GM12878 (cell line): ENCODE measurements around the gene HERC4. TPM values are rescaled to one million over a fixed set of nuclear protein-coding genes. Genes with fewer than 3 reads are reported as not detected.

Source experiments
- ATAC-seq: fragments of 200-7000 bp; cut with Tn5 transposase; 3 replicates; pipeline ENCODE4 v1.9.1; 2020; ENCODE audit warnings: mild to moderate bottlenecking, moderate library complexity
- BruUV-seq: library from RNA; stranded (reverse); fragments of 400-500 nt; replicated peaks from 2 replicates; lab custom pipeline; 2021; lab: Mats Ljungman, UMichigan
- CTCF ChIA-PET: fragments of 300-600 bp; sonication (Branson Sonifier 250); formaldehyde crosslinking; extraction: SDS; loops from one replicate; lab custom pipeline; 2021; ENCODE audit warnings: inconsistent platforms; lab: Yijun Ruan, JAX
- POLR2A ChIA-PET: fragments of 350-600 bp; formaldehyde crosslinking; extraction: SDS; loops from one replicate; lab custom pipeline; 2021; ENCODE audit warnings: inconsistent platforms; lab: Charles Lee
- RAD21 ChIA-PET: fragments of 300-600 bp; sonication (Branson Sonifier 250); formaldehyde crosslinking; loops from one replicate; lab custom pipeline; 2023; ENCODE audit warnings: antibody characterized with exemption; ENCODE audit not compliant: unreplicated experiment; lab: Charles Lee
- SMC1A ChIA-PET: fragments of 300-600 bp; sonication (Branson Sonifier 250); formaldehyde crosslinking; loops from one replicate; lab custom pipeline; 2023; ENCODE audit not compliant: unreplicated experiment, uncharacterized antibody; lab: Charles Lee
- DNase-seq: peaks from one replicate; pipeline ENCODE4 v3.0.0-alpha.2; 2011; ENCODE audit warnings: low read depth, low spot score
- FAIRE-seq: peaks from 3 replicates; lab custom pipeline; 2011; peaks lifted over from hg19 to GRCh38; lab: Jason Lieb, UNC
- H2AFZ ChIP-seq: 2 replicates; pipeline ENCODE4 v1.6.0; 2011; ENCODE audit warnings: low read depth, low read length, control low read depth; ENCODE audit not compliant: control insufficient read depth
- H3K27ac ChIP-seq: 2 replicates; pipeline ENCODE4 v1.5.1; 2011; ENCODE audit warnings: control low read depth; ENCODE audit not compliant: control insufficient read depth, insufficient read depth
- H3K27me3 ChIP-seq, 2 experiments: replicated peaks in 1 of 2; 2 replicates each; pipeline versions ENCODE4 v1.6.0 to v1.6.1; 2011; ENCODE audit warnings: low read length in 1 of 2; ENCODE audit not compliant: control insufficient read depth in 2 of 2, insufficient read depth in 2 of 2
- H3K36me3 ChIP-seq, 2 experiments: 2 replicates each; pipeline ENCODE4 v1.5.1; 2011; ENCODE audit warnings: low read length in 1 of 2; ENCODE audit not compliant: control insufficient read depth in 2 of 2, insufficient read depth in 2 of 2
- H3K4me1 ChIP-seq: 2 replicates; pipeline ENCODE4 v1.6.1; 2011; ENCODE audit warnings: mild to moderate bottlenecking, low read length, moderate library complexity, mixed read lengths; ENCODE audit not compliant: control insufficient read depth, insufficient read depth
- H3K4me2 ChIP-seq: 2 replicates; pipeline ENCODE4 v1.6.0; 2011; ENCODE audit warnings: control low read depth; ENCODE audit not compliant: control insufficient read depth, insufficient read depth
- H3K4me3 ChIP-seq: fragments of 200-600 bp; sonication (generic); 2 replicates; pipeline ENCODE4 v1.5.1; 2016
- H3K79me2 ChIP-seq: 2 replicates; pipeline ENCODE4 v1.6.0; 2011; ENCODE audit warnings: low read length; ENCODE audit not compliant: control insufficient read depth, insufficient read depth
- H3K9ac ChIP-seq: 2 replicates; pipeline ENCODE4 v1.8.0; 2011; ENCODE audit warnings: low read length, control low read depth, mixed read lengths; ENCODE audit not compliant: control insufficient read depth, insufficient read depth
- H3K9me3 ChIP-seq: replicated peaks from 3 replicates; pipeline ENCODE4 v1.5.1; 2011; ENCODE audit warnings: mild to moderate bottlenecking, low read length; ENCODE audit not compliant: control insufficient read depth, insufficient read depth
- H4K20me1 ChIP-seq: 2 replicates; pipeline ENCODE4 v1.6.0; 2011; ENCODE audit not compliant: control insufficient read depth, insufficient read depth
- BACH1 ChIP-seq: fragments of 450-650 bp; IDR thresholded peaks from 2 replicates; pipeline ENCODE4 v1.6.1; 2017; ENCODE audit warnings: mild to moderate bottlenecking, borderline replicate concordance
- EGR1 ChIP-seq, 2 experiments: IDR thresholded peaks; 1 replicate in 1 of 2; 2 replicates in 1 of 2; pipeline ENCODE4 v1.6.1; 2011 to 2012; ENCODE audit warnings: low read depth in 2 of 2, low read length in 2 of 2, borderline replicate concordance in 1 of 2, mild to moderate bottlenecking in 1 of 2, moderate library complexity in 1 of 2
- EZH2 ChIP-seq: IDR thresholded peaks from 2 replicates; pipeline ENCODE4 v1.6.1; 2012; ENCODE audit warnings: low read depth, mild to moderate bottlenecking, control low read depth, inconsistent platforms, low read length, borderline replicate concordance; ENCODE audit not compliant: control insufficient read depth
- FOXK2 ChIP-seq: fragments of 450-650 bp; IDR thresholded peaks from 2 replicates; pipeline ENCODE4 v1.6.1; 2017; ENCODE audit warnings: mild to moderate bottlenecking, moderate library complexity
- KAT2A ChIP-seq: conservative IDR thresholded peaks from 2 replicates; pipeline ENCODE4 v1.6.1; 2011; ENCODE audit warnings: low read depth, low read length; ENCODE audit not compliant: control insufficient read depth
- SIX5 ChIP-seq: IDR thresholded peaks from 2 replicates; pipeline ENCODE4 v1.6.1; 2011; ENCODE audit warnings: mild to moderate bottlenecking, low read depth, low read length, moderate library complexity; ENCODE audit not compliant: severe bottlenecking
- TARDBP ChIP-seq: IDR thresholded peaks from 2 replicates; pipeline ENCODE4 v1.6.1; 2016; ENCODE audit warnings: borderline replicate concordance
- WRNIP1 ChIP-seq: IDR thresholded peaks from 2 replicates; pipeline ENCODE4 v1.6.1; 2011; ENCODE audit warnings: low read depth, low read length, improper control_type of control experiment, borderline replicate concordance
- YBX1 ChIP-seq: fragments of 450-650 bp; IDR thresholded peaks from 2 replicates; pipeline ENCODE4 v1.6.1; 2016; ENCODE audit warnings: antibody characterized with exemption
- ZNF24 ChIP-seq: fragments of 450-650 bp; IDR thresholded peaks from 2 replicates; pipeline ENCODE4 v1.6.1; 2017; ENCODE audit warnings: antibody characterized with exemption, mild to moderate bottlenecking
- WGBS: methylation state at CpG from one replicate; pipeline ENCODE4 v1.1.6; 2016; ENCODE audit warnings: low lambda C conversion rate; ENCODE audit not compliant: insufficient replicate concordance, insufficient coverage; ENCODE audit errors: missing lambda C conversion rate; 5-methylcytosine and 5-hydroxymethylcytosine counted together
- in situ Hi-C: fragments of 300-500 bp; cut with MboI; formaldehyde crosslinking; loops from 9 replicates; pipeline ENCODE4 v1.14.3; 2018; ENCODE audit warnings: mixed read lengths
- intact Hi-C: fragments of 100-400 bp; cut with micrococcal nuclease; formaldehyde crosslinking; loops from one replicate; pipeline ENCODE4 v1.14.2; 2022; ENCODE audit not compliant: unreplicated experiment
- polyA plus RNA-seq, 11 experiments: library from polyadenylated mRNA; depleted of rRNA in 4 of 11; unstranded in 6 of 11; stranded (reverse) in 5 of 11; fragments of >200 nt; fragmentation: Nextera tagmentation in 4 of 11; fragmentation: Illumina TruSeq in 1 of 11; extraction: Ambion mirVana in 4 of 11; extraction: Trizol in 1 of 11; gene quantifications; 1 replicate in 1 of 11; 2 replicates in 10 of 11; pipeline versions ENCODE4 v1.2.1 to v1.2.3, GENCODE V29; 2011 to 2016; ENCODE audit warnings: inconsistent platforms in 2 of 11, missing spikeins in 2 of 11, low read depth in 1 of 11
- total RNA-seq, 4 experiments: library from RNA; depleted of rRNA in 3 of 4; stranded (reverse); fragments of >200 nt in 3 of 4; fragmentation: Illumina TruSeq in 1 of 4; extraction: Trizol in 1 of 4; gene quantifications; 2 replicates each; pipeline versions ENCODE4 v1.2.1 to v1.2.3, GENCODE V29; 2013 to 2021
- TF ChIP-seq, protein P1 (sequence below): fragments of 450-650 bp; IDR thresholded peaks from 2 replicates; pipeline ENCODE4 v1.6.1; 2017; ENCODE audit warnings: mild to moderate bottlenecking, moderate library complexity
- TF ChIP-seq, protein P2 (sequence below): fragments of 150-350 bp; IDR thresholded peaks from 2 replicates; pipeline ENCODE4 v1.6.1; 2014; ENCODE audit warnings: mild to moderate bottlenecking, low read depth, low read length
- TF ChIP-seq, protein P3 (sequence below): fragments of 450-650 bp; IDR thresholded peaks from 2 replicates; pipeline ENCODE4 v1.6.1; 2017; ENCODE audit warnings: low read depth, mild to moderate bottlenecking, moderate library complexity

Gene HERC4
- total and polyA plus RNA-seq, 10 of the 15 experiments (the other 5 are each of a cell fraction or from before 2014, with no cell fraction given): 9.7 to 36.8 (median 23.4) TPM

DNA sequence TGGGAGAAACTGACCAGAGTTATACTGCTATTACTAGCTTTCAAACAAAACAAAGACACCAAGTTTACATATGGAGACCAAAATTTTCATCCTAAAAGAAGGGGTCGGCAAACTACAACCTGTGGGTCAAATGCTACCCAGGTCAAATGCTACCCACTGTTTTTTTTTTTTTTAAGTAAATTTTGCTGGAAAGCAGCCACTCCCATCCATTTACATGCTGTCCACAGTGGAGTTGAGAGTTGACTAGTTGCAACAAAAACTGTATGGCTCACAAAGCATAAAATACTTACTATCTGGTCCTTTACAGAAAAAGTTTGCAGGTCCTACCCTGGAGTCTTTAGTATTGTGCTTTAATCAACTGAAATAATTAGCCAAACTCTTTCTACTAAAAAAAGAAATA is 99.2 kb downstream of the HERC4 start:
- FAIRE-seq: no peak
- Histone ChIP-seq H2AFZ (no peak overlapping the region), H3K4me2 (no peak overlapping the region), H3K4me3 (no peak overlapping the region), H3K27me3 (no peaks in the 10 kb centered on the region), H3K9me3 (peaks cover 6% of the 10 kb centered on the region; the same call in 2 of the 3 replicates), H4K20me1 (no peaks in the 10 kb centered on the region), H3K9ac (no peak overlapping the region), H3K79me2 (no peaks in the 10 kb centered on the region), H3K4me1 (no peaks in the 10 kb centered on the region), H3K36me3 (peaks cover 5 to 13% of the 10 kb centered on the region in 2 experiments), H3K27ac (no peak overlapping the region)
- ChIA-PET SMC1A (no interaction called here), RAD21 (no interaction called here), CTCF (no interaction called here), POLR2A (interaction anchor here (0.7 kb wide), 1 partner anchor 77 kb away, joined by 3 read pairs; no protein-coding TSS in a partner anchor)
- 48% methylated on average over 1 of the region's 1 CpG for WGBS
- ATAC-seq: no peak
- intact Hi-C loops (no loop called here), in situ Hi-C loops (no loop called here)
- no peak for DNase-seq
- no TSS peak for BruUV-seq
- no peak for TF ChIP-seq ZNF24
- TF ChIP-seq TARDBP: no peak
- no peak for TF ChIP-seq FOXK2
- no peak for TF ChIP-seq BACH1
- no peak for TF ChIP-seq EZH2
- TF ChIP-seq, protein P1, sequence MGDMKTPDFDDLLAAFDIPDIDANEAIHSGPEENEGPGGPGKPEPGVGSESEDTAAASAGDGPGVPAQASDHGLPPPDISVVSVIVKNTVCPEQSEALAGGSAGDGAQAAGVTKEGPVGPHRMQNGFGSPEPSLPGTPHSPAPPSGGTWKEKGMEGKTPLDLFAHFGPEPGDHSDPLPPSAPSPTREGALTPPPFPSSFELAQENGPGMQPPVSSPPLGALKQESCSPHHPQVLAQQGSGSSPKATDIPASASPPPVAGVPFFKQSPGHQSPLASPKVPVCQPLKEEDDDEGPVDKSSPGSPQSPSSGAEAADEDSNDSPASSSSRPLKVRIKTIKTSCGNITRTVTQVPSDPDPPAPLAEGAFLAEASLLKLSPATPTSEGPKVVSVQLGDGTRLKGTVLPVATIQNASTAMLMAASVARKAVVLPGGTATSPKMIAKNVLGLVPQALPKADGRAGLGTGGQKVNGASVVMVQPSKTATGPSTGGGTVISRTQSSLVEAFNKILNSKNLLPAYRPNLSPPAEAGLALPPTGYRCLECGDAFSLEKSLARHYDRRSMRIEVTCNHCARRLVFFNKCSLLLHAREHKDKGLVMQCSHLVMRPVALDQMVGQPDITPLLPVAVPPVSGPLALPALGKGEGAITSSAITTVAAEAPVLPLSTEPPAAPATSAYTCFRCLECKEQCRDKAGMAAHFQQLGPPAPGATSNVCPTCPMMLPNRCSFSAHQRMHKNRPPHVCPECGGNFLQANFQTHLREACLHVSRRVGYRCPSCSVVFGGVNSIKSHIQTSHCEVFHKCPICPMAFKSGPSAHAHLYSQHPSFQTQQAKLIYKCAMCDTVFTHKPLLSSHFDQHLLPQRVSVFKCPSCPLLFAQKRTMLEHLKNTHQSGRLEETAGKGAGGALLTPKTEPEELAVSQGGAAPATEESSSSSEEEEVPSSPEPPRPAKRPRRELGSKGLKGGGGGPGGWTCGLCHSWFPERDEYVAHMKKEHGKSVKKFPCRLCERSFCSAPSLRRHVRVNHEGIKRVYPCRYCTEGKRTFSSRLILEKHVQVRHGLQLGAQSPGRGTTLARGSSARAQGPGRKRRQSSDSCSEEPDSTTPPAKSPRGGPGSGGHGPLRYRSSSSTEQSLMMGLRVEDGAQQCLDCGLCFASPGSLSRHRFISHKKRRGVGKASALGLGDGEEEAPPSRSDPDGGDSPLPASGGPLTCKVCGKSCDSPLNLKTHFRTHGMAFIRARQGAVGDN: no peak
- TF ChIP-seq, protein P2, sequence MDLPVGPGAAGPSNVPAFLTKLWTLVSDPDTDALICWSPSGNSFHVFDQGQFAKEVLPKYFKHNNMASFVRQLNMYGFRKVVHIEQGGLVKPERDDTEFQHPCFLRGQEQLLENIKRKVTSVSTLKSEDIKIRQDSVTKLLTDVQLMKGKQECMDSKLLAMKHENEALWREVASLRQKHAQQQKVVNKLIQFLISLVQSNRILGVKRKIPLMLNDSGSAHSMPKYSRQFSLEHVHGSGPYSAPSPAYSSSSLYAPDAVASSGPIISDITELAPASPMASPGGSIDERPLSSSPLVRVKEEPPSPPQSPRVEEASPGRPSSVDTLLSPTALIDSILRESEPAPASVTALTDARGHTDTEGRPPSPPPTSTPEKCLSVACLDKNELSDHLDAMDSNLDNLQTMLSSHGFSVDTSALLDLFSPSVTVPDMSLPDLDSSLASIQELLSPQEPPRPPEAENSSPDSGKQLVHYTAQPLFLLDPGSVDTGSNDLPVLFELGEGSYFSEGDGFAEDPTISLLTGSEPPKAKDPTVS: no peak
- no peak for TF ChIP-seq SIX5
- no peak for TF ChIP-seq YBX1
- no peak for TF ChIP-seq EGR1 (IDR thresholded peaks at IDR 0.05; ENCODE audit: borderline replicate concordance in 1 of 2, low read depth in 2 of 2, low read length in 2 of 2)
- TF ChIP-seq, protein P3, sequence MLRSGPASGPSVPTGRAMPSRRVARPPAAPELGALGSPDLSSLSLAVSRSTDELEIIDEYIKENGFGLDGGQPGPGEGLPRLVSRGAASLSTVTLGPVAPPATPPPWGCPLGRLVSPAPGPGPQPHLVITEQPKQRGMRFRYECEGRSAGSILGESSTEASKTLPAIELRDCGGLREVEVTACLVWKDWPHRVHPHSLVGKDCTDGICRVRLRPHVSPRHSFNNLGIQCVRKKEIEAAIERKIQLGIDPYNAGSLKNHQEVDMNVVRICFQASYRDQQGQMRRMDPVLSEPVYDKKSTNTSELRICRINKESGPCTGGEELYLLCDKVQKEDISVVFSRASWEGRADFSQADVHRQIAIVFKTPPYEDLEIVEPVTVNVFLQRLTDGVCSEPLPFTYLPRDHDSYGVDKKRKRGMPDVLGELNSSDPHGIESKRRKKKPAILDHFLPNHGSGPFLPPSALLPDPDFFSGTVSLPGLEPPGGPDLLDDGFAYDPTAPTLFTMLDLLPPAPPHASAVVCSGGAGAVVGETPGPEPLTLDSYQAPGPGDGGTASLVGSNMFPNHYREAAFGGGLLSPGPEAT: no peak
- TF ChIP-seq WRNIP1: no peak
- no peak for TF ChIP-seq KAT2A
